ENCODE data around the gene NEURL1B. TPM values are rescaled to one million over a fixed set of nuclear protein-coding genes. Genes with fewer than 3 reads are reported as not detected.

Gene NEURL1B
- total and polyA plus RNA-seq, 2 donors (not counting 1 experiment from before 2014, with no cell fraction given): 0.06 to 0.17 TPM

- Histone ChIP-seq H3K27ac (ENCODE audit: low read length in 2 of 2) (no peak overlapping the region), H3K4me3 (ENCODE audit: control extremely low read depth in 1 of 5, extremely low read depth in 1 of 5, insufficient read depth in 1 of 5, low read depth in 2 of 5, low read length in 4 of 5) (no peak overlapping the region), H4K20me1 (ENCODE audit: control insufficient read depth, insufficient read depth, low read length, poor library complexity, severe bottlenecking) (no peaks in the 10 kb centered on the region), H3K9ac (ENCODE audit: low read length) (no peak overlapping the region), H3K4me1 (ENCODE audit: control insufficient read depth in 2 of 2, insufficient read depth in 2 of 2, low read length in 2 of 2) (peaks cover 7 to 8% of the 10 kb centered on the region in 2 donors), H3K79me2 (ENCODE audit: control insufficient read depth, insufficient read depth, low read length) (no peaks in the 10 kb centered on the region), H3K9me3 (ENCODE audit: control extremely low read depth in 1 of 3, control insufficient read depth in 2 of 3, insufficient read depth in 1 of 3, low read length in 2 of 3) (peaks cover 0 to 4% (median 0%) of the 10 kb centered on the region in 3 donors), H2AFZ (ENCODE audit: insufficient read depth, low read depth, low read length, poor library complexity, severe bottlenecking) (no peak overlapping the region), H3K27me3 (replicated peaks in 1 of 4; ENCODE audit: control extremely low read depth in 1 of 4, control insufficient read depth in 3 of 4, insufficient read depth in 4 of 4, low read length in 3 of 4) (peaks cover 0 to 18% (median 12%) of the 10 kb centered on the region in 4 experiments), H3K4me2 (replicated peaks; ENCODE audit: low read depth, low read length, poor library complexity, severe bottlenecking) (no peak overlapping the region), H3K36me3 (replicated peaks in 1 of 2; ENCODE audit: control extremely low read depth in 1 of 2, control insufficient read depth in 1 of 2, extremely low read depth in 1 of 2, insufficient read depth in 2 of 2, low read length in 1 of 2) (no peaks in the 10 kb centered on the region)
- Mint-ChIP-seq H3K27ac (no peak overlapping the region), H3K9me3 (ENCODE audit: insufficient read depth) (no peaks in the 10 kb centered on the region), H3K4me1 (peaks cover 5% of the 10 kb centered on the region), H3K4me3 (no peak overlapping the region), H3K27me3 (peaks cover 28% of the 10 kb centered on the region)
- ATAC-seq (ENCODE audit: low read depth) (no peak), DNase-seq (no peak)
- ChIA-PET POLR2A (no interaction called here), CTCF (no interaction called here)
- TF ChIP-seq CTCF (IDR thresholded peaks at IDR 0.05) (no peak), EZH2 (IDR thresholded peaks at IDR 0.05; ENCODE audit: borderline replicate concordance, insufficient read depth, low read depth, low read length, poor library complexity, severe bottlenecking) (no peak)
- intact Hi-C loops (cut with micrococcal nuclease): no loop called here
- 90% methylated on average over 11 of the region's 11 CpGs for WGBS (ENCODE audit: insufficient coverage)
Observed at GRCh38 chr5:172636279-172637050, 4.6 kb upstream of the NEURL1B start.

- DNase-seq: no peak
- no peak overlapping the region for H3K4me3 ChIP-seq (ENCODE audit: control extremely low read depth in 1 of 5, extremely low read depth in 1 of 5, insufficient read depth in 1 of 5, low read depth in 2 of 5, low read length in 4 of 5)
- WGBS (ENCODE audit: insufficient coverage): 92% methylated on average over 7 of the region's 10 CpGs
- no peaks in the 10 kb centered on the region for H3K36me3 ChIP-seq (replicated peaks in 1 of 2; ENCODE audit: control extremely low read depth in 1 of 2, control insufficient read depth in 1 of 2, extremely low read depth in 1 of 2, insufficient read depth in 2 of 2, low read length in 1 of 2)
- H3K4me2 ChIP-seq (replicated peaks; ENCODE audit: low read depth, low read length, poor library complexity, severe bottlenecking): no peak overlapping the region
- intact Hi-C loops (cut with micrococcal nuclease): no loop called here
- no peaks in the 10 kb centered on the region for H3K79me2 ChIP-seq (ENCODE audit: control insufficient read depth, insufficient read depth, low read length)
- TF ChIP-seq EZH2 (IDR thresholded peaks at IDR 0.05; ENCODE audit: borderline replicate concordance, insufficient read depth, low read depth, low read length, poor library complexity, severe bottlenecking) (no peak), CTCF (IDR thresholded peaks at IDR 0.05) (no peak)
- H3K4me1 ChIP-seq (ENCODE audit: control insufficient read depth in 2 of 2, insufficient read depth in 2 of 2, low read length in 2 of 2): peaks cover 12 to 14% of the 10 kb centered on the region in 2 donors
- H3K9me3 ChIP-seq (ENCODE audit: control extremely low read depth in 1 of 3, control insufficient read depth in 2 of 3, insufficient read depth in 1 of 3, low read length in 2 of 3): peaks cover 0 to 4% (median 0%) of the 10 kb centered on the region in 3 donors
- H3K27me3 ChIP-seq (replicated peaks in 1 of 4; ENCODE audit: control extremely low read depth in 1 of 4, control insufficient read depth in 3 of 4, insufficient read depth in 4 of 4, low read length in 3 of 4): peaks cover 0 to 25% (median 14%) of the 10 kb centered on the region in 4 experiments
- H2AFZ ChIP-seq (ENCODE audit: insufficient read depth, low read depth, low read length, poor library complexity, severe bottlenecking): no peak overlapping the region
- H3K27me3 Mint-ChIP-seq: peaks cover 31% of the 10 kb centered on the region
- peaks cover 9% of the 10 kb centered on the region for H3K4me1 Mint-ChIP-seq
- H3K4me3 Mint-ChIP-seq: no peak overlapping the region
- ChIA-PET CTCF (no interaction called here), POLR2A (no interaction called here)
- H3K9me3 Mint-ChIP-seq (ENCODE audit: insufficient read depth): no peaks in the 10 kb centered on the region
- H3K27ac ChIP-seq (ENCODE audit: low read length in 2 of 2): no peak overlapping the region
- no peak for ATAC-seq (ENCODE audit: low read depth)
- no peaks in the 10 kb centered on the region for H4K20me1 ChIP-seq (ENCODE audit: control insufficient read depth, insufficient read depth, low read length, poor library complexity, severe bottlenecking)
- H3K9ac ChIP-seq (ENCODE audit: low read length): no peak overlapping the region
- no peak overlapping the region for H3K27ac Mint-ChIP-seq
Observed at GRCh38 chr5:172637110-172637580, 3.9 kb upstream of the NEURL1B start.

Data from B cell (primary cell).